GM18858 (cell line): ENCODE results near the gene SYTL3.
"Not testable (repeated sequence)": the region's sequence is repeated elsewhere in the genome, so short reads cannot be mapped to it uniquely, and the experiment has no call there.

Experiments used
- ATAC-seq: cut with Tn5 transposase; IDR thresholded peaks from one replicate; pipeline ENCODE4 v1.9.1; 2021; ENCODE audit not compliant: unreplicated experiment

The SYTL3 gene

GRCh38 chr6:158649289-158650143, at the start of gene SYTL3:
Gene SYTL3, plus strand, starts transcription at chr6:158650054. Its CDS starts 13,215 bp downstream, at chr6:158663269.
- ATAC-seq: peak; percentile 33

GRCh38 chr6:158603261-158604047, 46.4 kb upstream of the SYTL3 start:
- no peak for ATAC-seq

- no peak for ATAC-seq
Measured at GRCh38 chr6:158604048-158604406, 45.8 kb upstream of the SYTL3 start.

GRCh38 chr6:158605266-158605878, 44.5 kb upstream of the SYTL3 start:
- ATAC-seq: no peak

- not testable (repeated sequence) for ATAC-seq
Measured at GRCh38 chr6:158606011-158606410, 43.8 kb upstream of the SYTL3 start.

- ATAC-seq: no peak
Measured at GRCh38 chr6:158606935-158607334, 42.9 kb upstream of the SYTL3 start.

- ATAC-seq: no peak
Measured at GRCh38 chr6:158607411-158608170, 42.3 kb upstream of the SYTL3 start.

GRCh38 chr6:158608221-158608620, 41.6 kb upstream of the SYTL3 start:
- ATAC-seq: no peak

- ATAC-seq: no peak
Measured at GRCh38 chr6:158609455-158610155, 40.2 kb upstream of the SYTL3 start.

- ATAC-seq: no peak
Measured at GRCh38 chr6:158610319-158610968, 39.4 kb upstream of the SYTL3 start.

- ATAC-seq: no peak
Measured at GRCh38 chr6:158611039-158611438, 38.8 kb upstream of the SYTL3 start.

GRCh38 chr6:158611541-158612370, 38.1 kb upstream of the SYTL3 start:
- ATAC-seq: no peak

- not testable (repeated sequence) for ATAC-seq
Measured at GRCh38 chr6:158614606-158615005, 35.2 kb upstream of the SYTL3 start.

GRCh38 chr6:158618289-158618688, 31.6 kb upstream of the SYTL3 start:
- not testable (repeated sequence) for ATAC-seq

- no peak for ATAC-seq
Measured at GRCh38 chr6:158619922-158620801, 29.7 kb upstream of the SYTL3 start.

- no peak for ATAC-seq
Measured at GRCh38 chr6:158620963-158621693, 28.7 kb upstream of the SYTL3 start.
